Panc1 (cell line): ENCODE results near the gene KAT6B. TPM values are rescaled to one million over a fixed set of nuclear protein-coding genes. Genes with fewer than 3 reads are reported as not detected.

ENCODE experiments used
- ATAC-seq: fragments of 200-7000 bp; cut with Tn5 transposase; 2 replicates; pipeline ENCODE4 v1.9.1; 2020; ENCODE audit warnings: mild to moderate bottlenecking, moderate library complexity
- BruUV-seq: library from RNA; stranded (reverse); fragments of 400-500 nt; replicated peaks from 2 replicates; lab custom pipeline; 2021; lab: Mats Ljungman, UMichigan
- CTCF ChIA-PET: fragments of 300-600 bp; sonication (Branson Sonifier 250); formaldehyde crosslinking; loops from one replicate; lab custom pipeline; 2022; ENCODE audit warnings: antibody characterized with exemption; lab: Charles Lee
- POLR2A ChIA-PET: fragments of 300-600 bp; sonication (Branson Sonifier 250); formaldehyde crosslinking; loops from one replicate; lab custom pipeline; 2022; ENCODE audit warnings: antibody characterized with exemption; lab: Charles Lee
- DNase-seq: peaks from one replicate; pipeline ENCODE4 v3.0.0-alpha.2; 2010; ENCODE audit warnings: low read depth, low spot score
- H3K27ac ChIP-seq: 2 replicates; pipeline ENCODE4 v1.5.1; 2011; ENCODE audit warnings: mild to moderate bottlenecking, low read length, inconsistent platforms
- H3K27me3 ChIP-seq: fragments of 200-500 bp; sonication (Bioruptor generic); 2 replicates; pipeline ENCODE4 v1.6.0; 2014; ENCODE audit warnings: low read length, inconsistent platforms; ENCODE audit not compliant: control insufficient read depth, insufficient read depth
- H3K36me3 ChIP-seq: fragments of 200-500 bp; sonication (Bioruptor generic); 2 replicates; pipeline ENCODE4 v1.5.1; 2014; ENCODE audit warnings: inconsistent platforms, mild to moderate bottlenecking, low read length, moderate library complexity; ENCODE audit not compliant: control insufficient read depth, insufficient read depth
- H3K4me1 ChIP-seq: 2 replicates; pipeline ENCODE4 v1.5.1; 2011; ENCODE audit warnings: inconsistent platforms, mild to moderate bottlenecking, low read length, moderate library complexity; ENCODE audit not compliant: control insufficient read depth, insufficient read depth
- H3K4me3 ChIP-seq, 2 experiments: 2 replicates each; pipeline ENCODE4 v1.5.1; 2011 to 2012; ENCODE audit warnings: low read depth in 2 of 2, low read length in 2 of 2, mild to moderate bottlenecking in 2 of 2, inconsistent platforms in 1 of 2, moderate library complexity in 1 of 2
- H3K9me3 ChIP-seq: fragments of 200-500 bp; sonication (Bioruptor generic); 2 replicates; pipeline ENCODE4 v1.5.1; 2014; ENCODE audit warnings: low read depth, mild to moderate bottlenecking, inconsistent platforms, low read length, moderate library complexity; ENCODE audit not compliant: control insufficient read depth, insufficient read depth
- POLR2AphosphoS5 ChIP-seq: IDR thresholded peaks from 2 replicates; pipeline ENCODE4 v1.6.1; 2012; ENCODE audit warnings: mild to moderate bottlenecking, low read depth, low read length, moderate library complexity
- SIN3A ChIP-seq: IDR thresholded peaks from 2 replicates; pipeline ENCODE4 v1.6.1; 2012; ENCODE audit warnings: low read depth, mild to moderate bottlenecking, low read length, moderate library complexity, borderline replicate concordance; ENCODE audit not compliant: insufficient read depth
- TCF7L2 ChIP-seq: IDR thresholded peaks from 2 replicates; pipeline ENCODE4 v1.6.1; 2011; ENCODE audit warnings: mild to moderate bottlenecking, low read depth, low read length, inconsistent platforms
- in situ Hi-C: cut with HindIII; loops from 2 replicates; pipeline ENCODE4 v1.10.0; 2016; ENCODE audit warnings: low sequenced_read_pairs, low pct_unique_long_range_greater_than_20kb
- intact Hi-C: fragments of 100-400 bp; cut with micrococcal nuclease; formaldehyde crosslinking; loops from one replicate; pipeline ENCODE4 v1.10.0; 2022; ENCODE audit not compliant: unreplicated experiment
- total RNA-seq: library from RNA; stranded (reverse); gene quantifications from one replicate; pipeline ENCODE4 v1.2.1, GENCODE V29; 2021; ENCODE audit not compliant: unreplicated experiment
- TF ChIP-seq, protein P1 (sequence below): fragments of 450-650 bp; IDR thresholded peaks from 2 replicates; pipeline ENCODE4 v1.5.1; 2017; ENCODE audit warnings: mild to moderate bottlenecking
- TF ChIP-seq, protein P2 (sequence below), 2 experiments: IDR thresholded peaks; 2 replicates each; pipeline ENCODE4 v1.6.1; 2011 to 2012; ENCODE audit warnings: low read depth in 2 of 2, control low read depth in 1 of 2, low read length in 1 of 2, mild to moderate bottlenecking in 1 of 2, moderate library complexity in 1 of 2; ENCODE audit not compliant: insufficient read depth in 1 of 2

The KAT6B gene
- total RNA-seq, 1 experiment from 2014 or later = 31.1 TPM

DNA sequence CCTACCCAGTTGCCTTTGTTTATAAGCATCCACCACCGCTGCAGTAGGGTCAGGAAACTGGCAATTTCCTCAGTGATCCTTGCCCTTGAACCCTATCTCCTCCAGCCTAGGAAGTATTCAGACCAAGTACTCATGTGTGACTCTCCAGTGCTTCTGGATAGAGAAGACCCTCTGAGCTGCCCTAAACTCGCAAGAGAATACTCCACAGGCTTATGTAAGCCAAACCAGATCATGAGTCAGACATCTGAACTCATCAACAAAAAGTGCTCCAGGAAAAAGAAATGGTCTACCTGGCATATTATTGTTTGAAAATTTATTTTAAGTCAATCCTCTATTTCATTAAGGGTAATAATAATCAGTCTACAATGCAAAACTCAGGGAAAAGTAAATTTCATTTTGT, 101.3 kb downstream of the KAT6B start:
- CTCF ChIA-PET = no interaction called here
- H3K4me3 ChIP-seq = no peak overlapping the region
- no peaks in the 10 kb centered on the region for H3K27me3 ChIP-seq
- no TSS peak for BruUV-seq
- no peaks in the 10 kb centered on the region for H3K9me3 ChIP-seq
- no peaks in the 10 kb centered on the region for H3K36me3 ChIP-seq
- peak overlapping the region; percentile 14 for H3K27ac ChIP-seq
- H3K4me1 ChIP-seq = peaks cover 34% of the 10 kb centered on the region
- ATAC-seq (no peak), DNase-seq (no peak)
- in situ Hi-C loops = no loop called here
- TF ChIP-seq SIN3A (no peak), TCF7L2 (no peak), POLR2AphosphoS5 (no peak)
- TF ChIP-seq, protein P1, sequence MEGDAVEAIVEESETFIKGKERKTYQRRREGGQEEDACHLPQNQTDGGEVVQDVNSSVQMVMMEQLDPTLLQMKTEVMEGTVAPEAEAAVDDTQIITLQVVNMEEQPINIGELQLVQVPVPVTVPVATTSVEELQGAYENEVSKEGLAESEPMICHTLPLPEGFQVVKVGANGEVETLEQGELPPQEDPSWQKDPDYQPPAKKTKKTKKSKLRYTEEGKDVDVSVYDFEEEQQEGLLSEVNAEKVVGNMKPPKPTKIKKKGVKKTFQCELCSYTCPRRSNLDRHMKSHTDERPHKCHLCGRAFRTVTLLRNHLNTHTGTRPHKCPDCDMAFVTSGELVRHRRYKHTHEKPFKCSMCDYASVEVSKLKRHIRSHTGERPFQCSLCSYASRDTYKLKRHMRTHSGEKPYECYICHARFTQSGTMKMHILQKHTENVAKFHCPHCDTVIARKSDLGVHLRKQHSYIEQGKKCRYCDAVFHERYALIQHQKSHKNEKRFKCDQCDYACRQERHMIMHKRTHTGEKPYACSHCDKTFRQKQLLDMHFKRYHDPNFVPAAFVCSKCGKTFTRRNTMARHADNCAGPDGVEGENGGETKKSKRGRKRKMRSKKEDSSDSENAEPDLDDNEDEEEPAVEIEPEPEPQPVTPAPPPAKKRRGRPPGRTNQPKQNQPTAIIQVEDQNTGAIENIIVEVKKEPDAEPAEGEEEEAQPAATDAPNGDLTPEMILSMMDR = no peak
- TF ChIP-seq, protein P2, sequence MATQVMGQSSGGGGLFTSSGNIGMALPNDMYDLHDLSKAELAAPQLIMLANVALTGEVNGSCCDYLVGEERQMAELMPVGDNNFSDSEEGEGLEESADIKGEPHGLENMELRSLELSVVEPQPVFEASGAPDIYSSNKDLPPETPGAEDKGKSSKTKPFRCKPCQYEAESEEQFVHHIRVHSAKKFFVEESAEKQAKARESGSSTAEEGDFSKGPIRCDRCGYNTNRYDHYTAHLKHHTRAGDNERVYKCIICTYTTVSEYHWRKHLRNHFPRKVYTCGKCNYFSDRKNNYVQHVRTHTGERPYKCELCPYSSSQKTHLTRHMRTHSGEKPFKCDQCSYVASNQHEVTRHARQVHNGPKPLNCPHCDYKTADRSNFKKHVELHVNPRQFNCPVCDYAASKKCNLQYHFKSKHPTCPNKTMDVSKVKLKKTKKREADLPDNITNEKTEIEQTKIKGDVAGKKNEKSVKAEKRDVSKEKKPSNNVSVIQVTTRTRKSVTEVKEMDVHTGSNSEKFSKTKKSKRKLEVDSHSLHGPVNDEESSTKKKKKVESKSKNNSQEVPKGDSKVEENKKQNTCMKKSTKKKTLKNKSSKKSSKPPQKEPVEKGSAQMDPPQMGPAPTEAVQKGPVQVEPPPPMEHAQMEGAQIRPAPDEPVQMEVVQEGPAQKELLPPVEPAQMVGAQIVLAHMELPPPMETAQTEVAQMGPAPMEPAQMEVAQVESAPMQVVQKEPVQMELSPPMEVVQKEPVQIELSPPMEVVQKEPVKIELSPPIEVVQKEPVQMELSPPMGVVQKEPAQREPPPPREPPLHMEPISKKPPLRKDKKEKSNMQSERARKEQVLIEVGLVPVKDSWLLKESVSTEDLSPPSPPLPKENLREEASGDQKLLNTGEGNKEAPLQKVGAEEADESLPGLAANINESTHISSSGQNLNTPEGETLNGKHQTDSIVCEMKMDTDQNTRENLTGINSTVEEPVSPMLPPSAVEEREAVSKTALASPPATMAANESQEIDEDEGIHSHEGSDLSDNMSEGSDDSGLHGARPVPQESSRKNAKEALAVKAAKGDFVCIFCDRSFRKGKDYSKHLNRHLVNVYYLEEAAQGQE (IDR thresholded peaks at IDR 0.05; ENCODE audit: insufficient read depth in 1 of 2, low read depth in 2 of 2, low read length in 1 of 2) = no peak
- POLR2A ChIA-PET = no interaction called here
- intact Hi-C loops = no loop called here

DNA sequence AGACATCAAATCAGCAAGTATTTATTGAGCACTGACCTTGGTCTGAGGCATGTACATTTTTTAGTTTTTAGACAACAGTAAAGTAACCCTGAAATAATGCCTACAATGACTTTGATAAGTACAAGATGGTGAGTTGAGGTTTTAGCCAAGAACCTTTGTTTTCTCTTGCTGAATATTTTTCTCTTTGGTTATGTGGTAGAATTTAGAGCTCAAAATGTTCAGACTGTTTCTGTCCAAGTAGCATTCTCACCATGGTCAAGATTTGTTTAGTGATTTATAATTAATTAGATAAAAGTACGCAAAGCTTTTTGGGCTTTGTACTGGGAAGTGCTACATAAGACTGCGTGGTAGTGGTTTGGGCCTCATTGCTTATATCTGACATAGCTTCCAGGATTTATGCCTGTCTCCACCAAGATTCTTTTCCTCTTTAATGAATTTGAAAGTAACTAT, 102.4 kb downstream of the KAT6B start:
- intact Hi-C loops = no loop called here
- TF ChIP-seq TCF7L2 = no peak
- TF ChIP-seq SIN3A = no peak
- TF ChIP-seq, protein P2 (IDR thresholded peaks at IDR 0.05; ENCODE audit: insufficient read depth in 1 of 2, low read depth in 2 of 2, low read length in 1 of 2) = no peak
- TF ChIP-seq, protein P1 = no peak
- no peak for TF ChIP-seq POLR2AphosphoS5
- no TSS peak for BruUV-seq

More for the DNA sequence above, 102.4 kb downstream of the KAT6B start:
- no peak overlapping the region for H3K4me3 ChIP-seq
- ATAC-seq = no peak
- no peaks in the 10 kb centered on the region for H3K27me3 ChIP-seq
- H3K36me3 ChIP-seq = no peaks in the 10 kb centered on the region
- in situ Hi-C loops = no loop called here
- CTCF ChIA-PET = interaction anchor here (0.6 kb wide), 1 partner anchor 145 kb away, joined by 5 read pairs; no protein-coding TSS in a partner anchor
- H3K4me1 ChIP-seq = peaks cover 23% of the 10 kb centered on the region
- POLR2A ChIA-PET = no interaction called here
- DNase-seq = no peak
- H3K9me3 ChIP-seq = no peaks in the 10 kb centered on the region
- no peak overlapping the region for H3K27ac ChIP-seq
